Measurements from ENCODE around the gene PIM3.

The PIM3 gene

GRCh38 chr22:49928555-49929210, 31.9 kb upstream of the PIM3 start:
- no peak for FAIRE-seq

GRCh38 chr22:49929211-49929979, 31.2 kb upstream of the PIM3 start:
- no peak for FAIRE-seq

GRCh38 chr22:49929994-49930575, 30.5 kb upstream of the PIM3 start:
- FAIRE-seq, result no peak

DNA sequence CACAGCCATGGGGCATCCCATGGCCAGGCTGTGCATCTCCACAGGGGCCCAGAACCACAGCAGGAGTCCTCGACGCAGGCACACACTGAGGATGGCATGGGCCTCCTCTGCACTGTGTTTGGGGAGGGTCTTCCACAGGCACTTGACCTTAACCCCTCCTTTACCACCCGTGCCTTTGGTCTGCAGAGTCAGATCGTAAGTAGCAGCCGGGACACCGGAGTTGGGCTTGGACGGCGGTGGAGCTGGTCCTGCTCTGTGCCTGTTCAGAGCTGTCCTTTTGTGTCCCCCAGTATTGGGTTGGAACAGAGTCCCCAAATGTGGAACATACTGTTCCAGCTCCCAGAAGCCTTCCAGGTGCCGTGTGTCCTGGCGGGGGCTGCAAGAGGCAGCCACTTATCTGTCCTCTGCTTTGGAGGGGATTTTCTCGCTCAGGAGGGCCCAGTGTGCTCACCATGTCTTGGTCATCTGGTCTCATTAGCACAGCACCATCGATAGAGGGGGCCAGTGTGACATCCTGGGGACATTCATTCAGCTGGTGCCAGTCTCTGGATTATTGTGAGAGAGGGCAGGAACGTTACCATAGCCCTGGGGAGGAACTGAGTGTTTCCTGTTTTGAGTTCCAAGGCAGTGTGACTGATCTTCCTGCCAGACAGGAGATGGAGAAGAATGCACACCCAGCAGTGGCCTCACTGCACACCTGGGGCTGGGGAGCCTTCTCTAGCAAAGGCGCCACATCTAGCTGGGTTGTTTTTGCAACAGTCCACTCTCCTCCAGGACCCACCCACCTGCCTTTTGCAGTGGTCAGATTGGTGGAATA, 29.8 kb upstream of the PIM3 start:
- FAIRE-seq, result no peak

DNA sequence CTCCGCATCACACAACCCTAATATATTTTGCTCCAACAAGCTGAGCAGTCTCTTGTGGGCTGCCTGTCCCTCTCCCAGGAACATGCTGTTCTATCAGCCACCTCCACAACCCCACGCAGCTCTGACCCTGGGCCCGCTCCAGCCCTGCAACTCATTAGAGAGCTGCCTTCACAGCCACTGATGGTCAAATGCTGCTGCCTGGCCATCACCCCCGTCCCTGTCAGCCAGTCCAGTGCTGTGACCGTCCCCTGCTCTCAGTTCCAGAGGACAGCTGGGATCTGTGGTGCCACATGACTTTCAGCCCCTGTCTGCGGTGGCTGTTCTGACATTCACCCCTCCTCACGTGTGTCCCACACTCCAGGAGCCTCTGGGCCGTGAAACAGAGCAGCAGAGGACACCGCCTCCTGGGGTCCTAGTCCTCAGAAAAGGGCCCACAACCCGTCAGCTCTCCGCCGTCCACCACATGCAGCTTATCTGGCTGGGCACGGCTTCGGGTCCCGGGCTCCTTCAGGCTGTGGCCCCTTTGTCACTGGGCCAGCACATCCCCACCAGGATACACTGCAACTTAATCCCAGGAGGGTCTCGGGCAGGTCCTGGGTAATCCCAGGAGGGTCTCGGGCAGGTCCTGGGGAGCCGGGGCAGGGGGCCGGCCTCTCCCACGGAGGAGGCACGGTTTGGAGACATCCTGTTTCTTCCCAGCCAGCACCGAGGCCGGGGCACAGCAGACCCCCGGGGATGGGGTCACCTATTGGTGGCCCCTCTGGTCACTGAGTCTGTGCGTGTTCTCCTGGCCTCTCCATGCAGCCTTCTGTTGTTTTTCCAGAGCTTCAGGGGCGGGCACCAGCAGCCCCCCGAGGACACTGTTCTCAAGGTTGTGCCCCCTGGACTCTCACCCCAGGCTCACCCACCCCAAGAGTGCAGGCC, 27.1 kb upstream of the PIM3 start:
- FAIRE-seq, result no peak

DNA sequence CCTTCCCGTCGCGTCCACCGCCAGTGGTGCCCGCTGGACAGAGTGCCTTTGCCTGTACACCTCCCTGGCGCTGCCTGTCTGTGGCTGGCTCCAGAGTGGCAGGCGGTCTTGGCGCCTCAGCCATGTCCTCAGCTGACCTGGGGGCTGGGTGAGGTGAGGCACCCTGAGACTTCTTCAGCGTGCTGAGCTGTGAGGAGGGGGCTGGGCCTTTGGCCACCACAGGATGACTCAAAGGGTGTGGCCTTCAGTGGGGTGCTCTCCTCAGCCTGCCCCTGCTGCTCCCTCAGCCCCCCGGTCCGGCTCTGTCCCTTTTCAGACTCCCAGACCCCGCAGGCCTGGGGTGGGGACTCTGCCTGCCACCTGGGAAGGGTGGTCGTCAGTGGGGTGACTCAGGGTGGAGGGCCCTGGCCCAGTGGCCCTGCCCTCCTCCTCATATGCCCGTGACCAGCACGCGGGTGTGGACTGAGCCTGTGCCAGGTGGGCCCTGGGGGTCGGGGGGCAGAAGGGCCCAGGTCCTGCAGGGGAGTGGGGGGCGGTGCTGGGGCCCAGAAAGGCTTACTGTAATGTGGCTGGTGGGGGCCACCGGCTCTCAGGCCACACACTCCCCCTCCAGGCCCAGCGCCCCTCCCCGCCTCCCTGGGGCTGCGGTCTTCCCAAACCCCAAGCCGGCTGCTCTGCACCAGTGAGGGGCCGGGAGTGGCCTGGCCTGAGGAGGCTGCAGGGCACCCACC, 26.2 kb upstream of the PIM3 start:
- FAIRE-seq, result no peak

DNA sequence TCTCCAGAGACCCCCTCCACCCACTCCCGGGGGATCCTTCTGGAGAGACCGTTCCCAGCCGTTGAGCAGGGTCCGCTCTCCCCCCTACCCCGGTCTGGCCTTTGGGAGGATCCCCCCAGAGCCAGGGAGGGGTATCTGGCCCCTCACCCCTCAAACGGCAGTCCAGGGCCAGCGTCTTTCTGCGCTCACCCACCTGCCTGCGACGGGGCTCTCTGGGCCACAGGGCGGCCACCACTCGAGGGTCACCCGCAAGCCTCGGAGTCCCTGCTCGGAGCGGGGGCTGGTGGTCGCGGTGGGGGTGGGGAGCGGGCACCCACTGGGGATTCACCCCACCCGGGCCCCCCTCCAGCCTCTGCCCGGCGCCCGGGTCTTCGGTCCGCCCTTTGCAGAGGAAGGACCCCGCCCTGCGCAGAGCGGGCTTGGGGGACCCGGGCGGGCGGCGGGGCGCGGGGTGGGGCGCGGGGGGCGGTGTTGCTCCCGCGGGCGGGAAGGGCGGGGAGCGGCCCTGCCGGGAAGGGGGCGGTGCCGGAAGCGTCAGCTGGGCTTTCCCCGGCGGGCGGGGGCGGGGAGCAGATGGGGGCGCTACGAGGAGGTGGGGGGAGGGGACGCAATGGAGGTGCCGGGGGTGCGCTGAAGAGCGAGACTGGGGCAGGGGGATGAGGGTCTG, 25.5 kb upstream of the PIM3 start:
- FAIRE-seq, result no peak

DNA sequence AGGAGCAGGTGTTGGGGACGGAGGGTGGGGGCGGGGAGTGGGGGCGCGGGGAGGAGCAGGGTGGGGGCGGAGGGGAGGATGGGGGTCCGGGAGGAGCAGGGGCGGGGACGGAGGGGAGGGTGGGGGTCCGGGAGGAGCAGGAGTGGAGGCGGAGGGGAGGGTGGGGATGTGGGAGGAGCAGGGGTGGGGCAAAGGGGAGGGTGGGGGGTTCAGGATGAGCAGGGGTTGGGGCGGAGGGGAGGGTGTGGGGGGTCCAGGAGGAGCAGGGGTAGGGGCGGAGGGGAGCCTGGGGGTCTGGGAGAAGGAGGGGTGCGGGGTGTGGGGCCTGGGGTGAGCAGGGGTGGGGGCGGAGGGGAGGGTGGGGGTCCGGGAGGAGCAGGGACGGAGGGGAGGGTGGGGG, 25.0 kb upstream of the PIM3 start:
- FAIRE-seq, result no peak

GRCh38 chr22:49936018-49936972, 24.3 kb upstream of the PIM3 start:
- FAIRE-seq, result no peak

DNA sequence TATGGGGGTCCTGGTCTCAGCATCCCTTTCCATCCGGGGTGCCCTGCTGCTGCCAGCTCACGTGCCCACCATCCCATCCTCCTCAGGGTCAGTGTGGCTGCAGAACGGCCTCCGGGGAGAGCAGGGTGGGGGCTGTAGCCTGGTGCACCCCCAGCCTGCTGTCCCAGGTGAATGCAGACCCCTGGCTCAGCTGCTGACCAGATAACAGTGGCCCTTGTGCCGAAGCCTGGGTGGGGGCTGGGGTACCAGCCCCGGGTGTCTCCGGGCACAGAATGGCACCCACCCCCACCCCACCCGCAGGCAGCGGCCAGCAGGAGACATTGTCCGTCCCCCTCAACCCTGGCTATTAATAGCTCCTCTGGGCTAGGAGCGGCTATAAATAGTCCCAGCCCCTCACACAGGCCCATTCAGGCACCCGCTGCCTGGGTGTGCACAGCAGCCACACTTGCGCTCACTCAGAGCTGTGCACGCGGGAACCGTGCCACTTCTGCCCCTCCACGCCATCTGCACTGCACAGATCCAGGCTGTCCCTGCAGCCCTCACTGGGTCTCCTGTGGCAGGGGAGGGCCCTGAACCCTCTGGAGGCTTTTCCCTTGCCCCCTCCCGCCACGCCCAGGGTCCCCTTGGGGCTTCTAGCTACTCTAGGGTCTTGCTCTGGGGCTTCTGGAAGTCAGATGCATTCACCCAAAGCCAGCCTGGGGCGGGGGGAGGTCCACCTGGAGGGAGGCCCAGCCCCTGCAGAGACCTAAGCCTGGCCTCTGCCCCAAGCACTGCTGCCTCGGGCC, 23.4 kb upstream of the PIM3 start:
- no peak for FAIRE-seq

DNA sequence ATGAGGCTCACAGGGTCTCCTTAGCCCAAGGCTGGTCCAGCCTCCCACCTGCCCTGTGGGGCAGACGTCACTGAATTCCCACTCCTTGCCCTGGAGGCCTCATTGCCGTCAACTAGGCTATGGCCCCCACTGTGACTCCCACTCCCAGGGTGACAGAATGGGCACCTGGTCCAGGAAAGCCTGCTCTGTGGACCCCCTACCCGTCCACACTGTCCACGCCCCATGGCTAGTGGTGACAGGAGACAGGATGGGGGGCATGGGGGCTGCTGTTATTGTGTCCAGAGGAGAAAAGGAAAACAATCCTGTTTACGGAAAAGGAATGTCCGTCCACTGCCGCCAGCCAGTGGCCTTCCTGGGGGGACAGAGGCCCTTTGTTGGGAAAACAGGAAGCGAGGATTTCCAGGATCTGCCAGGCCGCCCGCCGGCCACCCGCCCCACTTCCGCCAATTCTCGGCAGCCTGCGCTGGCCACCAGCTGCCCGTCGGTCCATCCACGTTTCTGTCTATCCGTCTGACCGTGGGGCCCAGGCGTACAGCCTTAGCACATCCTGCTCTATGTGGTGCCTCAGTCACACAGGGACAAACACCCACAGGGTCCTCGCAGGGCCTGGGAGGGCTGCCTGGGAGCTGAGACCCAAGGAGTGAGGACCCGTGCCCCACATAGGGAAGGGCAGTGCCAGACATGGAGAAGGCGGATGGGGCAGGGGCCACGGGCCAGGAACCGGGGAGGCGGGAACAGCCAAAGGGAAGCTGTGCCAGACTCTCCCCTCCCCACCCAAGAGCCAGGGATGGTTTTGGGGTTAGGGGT, 22.6 kb upstream of the PIM3 start:
- no peak for FAIRE-seq

- no peak for FAIRE-seq
These were observed 21.9 kb upstream of the PIM3 start for GRCh38 chr22:49938565-49939136.

- no peak for FAIRE-seq
These were observed 18.9 kb upstream of the PIM3 start for GRCh38 chr22:49941507-49942316.

DNA sequence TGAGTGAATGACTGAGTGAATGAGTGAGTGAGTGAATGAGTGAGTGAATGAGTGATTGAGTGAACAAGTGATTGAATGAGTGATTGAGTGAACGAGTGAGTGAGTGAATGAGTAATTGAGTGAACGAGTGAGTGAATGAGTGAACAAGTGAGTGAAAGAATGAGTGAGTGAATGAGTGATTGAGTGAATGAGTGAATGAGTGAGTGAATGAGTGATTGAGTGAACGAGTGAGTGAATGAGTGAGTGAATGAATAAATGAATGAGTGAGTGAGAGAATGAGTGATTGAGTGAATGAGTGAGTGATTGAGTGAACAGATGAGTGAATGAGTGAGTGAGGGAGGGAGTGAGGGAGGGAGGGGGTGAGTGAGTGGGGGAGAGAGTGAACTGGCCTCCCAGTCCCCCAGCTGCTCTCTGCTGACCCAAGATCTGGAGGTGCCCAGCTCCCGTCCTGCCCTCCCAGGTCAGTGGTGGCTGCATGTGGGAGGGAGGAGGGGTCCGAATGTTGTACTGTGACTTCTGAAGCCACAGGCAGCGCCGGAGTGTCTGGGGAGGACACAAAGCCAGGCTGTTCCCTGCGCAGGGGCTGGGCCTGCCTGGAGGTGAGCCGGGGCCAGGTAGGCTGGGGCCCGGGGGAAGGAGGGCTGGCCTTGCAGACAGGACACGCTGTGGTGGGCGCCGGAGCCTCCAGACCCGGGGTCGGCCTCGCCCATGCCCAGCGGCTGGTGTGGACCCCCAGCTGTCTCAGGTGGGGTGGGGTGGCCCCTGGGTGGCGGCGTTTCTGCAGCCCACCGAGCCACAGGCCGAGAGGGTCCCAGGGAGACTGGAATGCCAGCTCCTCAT, 17.8 kb upstream of the PIM3 start:
- FAIRE-seq, result no peak

DNA sequence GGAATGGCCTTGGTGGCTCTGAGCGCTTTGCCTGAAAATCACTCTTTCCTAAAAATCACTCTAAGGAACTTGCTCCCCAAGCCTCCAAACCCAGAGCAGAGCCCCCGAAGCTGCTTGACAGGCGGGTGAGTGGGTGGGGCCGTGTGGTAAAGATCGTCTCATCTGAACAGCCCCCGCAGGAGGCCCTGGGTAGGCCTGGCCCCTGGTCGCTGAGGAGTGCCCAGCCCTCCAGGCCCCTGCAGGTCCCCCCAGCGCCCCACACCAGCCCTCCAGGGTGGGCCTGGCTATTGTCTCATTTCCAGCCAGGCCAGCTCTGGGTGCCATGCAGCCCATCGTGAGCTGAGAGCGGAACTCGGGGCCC, 17.2 kb upstream of the PIM3 start:
- FAIRE-seq, result no peak
